Adipose tissue (tissue), 3 donors: Measurements from ENCODE around the gene TP53BP1. TPM values are rescaled to one million over a fixed set of nuclear protein-coding genes. Genes with fewer than 3 reads are reported as not detected.

Experiments used
- H3K27ac ChIP-seq: one replicate; pipeline ENCODE4 v1.5.1; 2013; ENCODE audit warnings: low read depth, low read length
- WGBS, 3 donors: extraction: QIAGEN DNeasy Blood & Tissue Kit; methylation state at CpG; one replicate each; pipeline ENCODE4 v1.1.7; 2013; 5-methylcytosine and 5-hydroxymethylcytosine counted together
- polyA plus RNA-seq, 3 donors: library from polyadenylated mRNA; stranded (reverse); fragments of 200-250 nt; gene quantifications; one replicate each; pipeline ENCODE4 v1.2.3, GENCODE V29; 2013
- donor health status: healthy with polysubstance abuse.
- donor health status: Bipolar disorder and iron deficiency.
- donor health status: healthy.

TP53BP1 gene
- polyA plus RNA-seq, 3 donors = 5.2 to 8.6 (median 5.5) TPM

GRCh38 chr15:43523646-43524045 lies 30.7 kb upstream of the TP53BP1 start:
- 88 to 98% (median 89%) methylated on average over 7 of the region's 7 CpGs for WGBS, 3 donors
- no peak overlapping the region for H3K27ac ChIP-seq

GRCh38 chr15:43522247-43522646 lies 29.3 kb upstream of the TP53BP1 start:
- WGBS, 3 donors = 76 to 83% (median 77%) methylated on average over 9 of the region's 9 CpGs
- no peak overlapping the region for H3K27ac ChIP-seq

- H3K27ac ChIP-seq = no peak overlapping the region
- 92 to 95% (median 95%) methylated on average over 11 of the region's 11 CpGs for WGBS, 3 donors
These were observed 28.5 kb upstream of the TP53BP1 start for GRCh38 chr15:43521419-43521818.

DNA sequence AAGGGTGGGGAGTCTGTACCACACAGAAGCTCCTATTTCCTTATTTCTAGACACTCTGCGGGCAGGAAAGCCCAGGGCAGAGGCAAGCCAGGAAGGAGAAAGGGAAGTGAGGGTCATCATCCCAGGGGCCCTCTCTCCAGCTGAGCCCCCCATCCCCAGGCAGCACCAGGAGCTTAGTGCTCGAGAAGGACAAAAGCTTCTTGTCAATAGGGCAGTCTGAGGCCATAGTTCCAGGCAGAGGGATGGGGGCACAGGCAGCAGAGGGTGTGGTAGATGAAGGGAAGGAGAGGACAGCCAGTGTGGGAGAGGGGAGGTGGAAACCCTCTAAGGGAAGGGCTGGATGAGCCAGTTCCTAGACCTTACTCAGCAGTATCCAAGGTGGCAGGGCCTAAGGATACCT lies 27.2 kb upstream of the TP53BP1 start:
- 39 to 83% (median 58%) methylated on average over 2 of the region's 2 CpGs for WGBS, 3 donors
- H3K27ac ChIP-seq = no peak overlapping the region

GRCh38 chr15:43519196-43519595 lies 26.2 kb upstream of the TP53BP1 start:
- 51 to 67% (median 61%) methylated on average over 2 of the region's 2 CpGs for WGBS, 3 donors
- no peak overlapping the region for H3K27ac ChIP-seq

DNA sequence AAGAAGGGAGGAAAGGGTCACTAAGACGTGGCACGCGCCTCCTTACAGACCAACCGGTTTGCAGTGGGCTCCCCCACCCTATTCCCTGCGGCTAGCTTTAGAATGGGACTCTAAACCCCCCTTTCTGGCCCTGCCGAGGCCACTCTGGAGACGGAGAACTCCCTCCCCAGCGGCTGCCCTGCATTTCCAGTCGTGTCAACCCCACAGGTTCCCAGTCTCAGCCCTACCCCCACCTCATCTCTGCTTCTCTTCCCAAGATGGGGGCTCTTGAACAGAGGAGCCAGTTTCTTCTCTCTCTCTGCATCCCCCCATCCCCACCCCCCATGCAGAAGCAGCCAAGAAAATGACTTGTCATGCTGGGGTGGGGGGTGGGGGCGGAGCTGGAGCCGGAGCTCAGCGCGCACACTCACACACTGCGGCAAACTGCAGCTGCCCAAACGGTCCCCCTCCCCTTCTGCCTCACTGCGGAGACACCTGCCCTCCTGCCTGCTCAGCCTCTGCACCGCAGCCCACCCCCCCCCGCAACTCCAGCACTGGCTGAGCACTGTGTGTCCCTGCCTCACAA lies 25.3 kb upstream of the TP53BP1 start:
- WGBS, 3 donors = 4 to 6% (median 4%) methylated on average over 17 to 18 of the region's 18 CpGs

GRCh38 chr15:43517354-43518196 lies 24.6 kb upstream of the TP53BP1 start, which contains the start of gene MAP1A:
Gene MAP1A, plus strand, starts transcription at chr15:43517608. Its CDS starts 3,866 bp downstream, at chr15:43521474.
- 1 to 6% (median 5%) methylated on average over 13 to 15 of the region's 15 CpGs for WGBS, 3 donors
- H3K27ac ChIP-seq = no peak within 1 kb of the TSS

More for the DNA sequence above, 25.3 kb upstream of the TP53BP1 start:
- no peak overlapping the region for H3K27ac ChIP-seq

GRCh38 chr15:43516801-43517353 lies 23.9 kb upstream of the TP53BP1 start:
- H3K27ac ChIP-seq = no peak overlapping the region
- WGBS, 3 donors = 26 to 51% (median 32%) methylated on average over 4 of the region's 4 CpGs

DNA sequence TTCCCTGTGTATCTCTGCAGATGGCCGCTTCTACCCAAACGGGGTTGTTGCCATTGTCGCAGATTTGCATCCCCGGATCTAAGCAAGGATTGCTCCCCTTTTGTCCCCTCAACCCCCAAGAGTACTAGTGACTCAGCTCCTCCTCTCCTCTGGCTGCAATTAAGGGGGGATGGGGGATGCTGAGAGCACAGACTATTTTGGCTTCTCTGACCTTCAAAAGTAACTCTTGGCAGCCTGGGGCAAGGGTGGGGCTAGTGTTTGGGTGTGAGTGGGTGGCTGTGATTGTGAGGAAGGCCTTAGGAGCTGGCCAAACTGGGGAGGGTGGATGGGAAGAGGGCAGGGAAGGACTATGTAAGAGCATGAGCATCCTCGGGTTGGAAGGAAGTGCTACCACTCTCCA lies 23.2 kb upstream of the TP53BP1 start:
- 34 to 47% (median 41%) methylated on average over 5 of the region's 5 CpGs for WGBS, 3 donors
- no peak overlapping the region for H3K27ac ChIP-seq

GRCh38 chr15:43515741-43516140 lies 22.8 kb upstream of the TP53BP1 start:
- H3K27ac ChIP-seq = no peak overlapping the region
- WGBS, 3 donors = 27 to 58% (median 30%) methylated on average over 2 of the region's 2 CpGs

DNA sequence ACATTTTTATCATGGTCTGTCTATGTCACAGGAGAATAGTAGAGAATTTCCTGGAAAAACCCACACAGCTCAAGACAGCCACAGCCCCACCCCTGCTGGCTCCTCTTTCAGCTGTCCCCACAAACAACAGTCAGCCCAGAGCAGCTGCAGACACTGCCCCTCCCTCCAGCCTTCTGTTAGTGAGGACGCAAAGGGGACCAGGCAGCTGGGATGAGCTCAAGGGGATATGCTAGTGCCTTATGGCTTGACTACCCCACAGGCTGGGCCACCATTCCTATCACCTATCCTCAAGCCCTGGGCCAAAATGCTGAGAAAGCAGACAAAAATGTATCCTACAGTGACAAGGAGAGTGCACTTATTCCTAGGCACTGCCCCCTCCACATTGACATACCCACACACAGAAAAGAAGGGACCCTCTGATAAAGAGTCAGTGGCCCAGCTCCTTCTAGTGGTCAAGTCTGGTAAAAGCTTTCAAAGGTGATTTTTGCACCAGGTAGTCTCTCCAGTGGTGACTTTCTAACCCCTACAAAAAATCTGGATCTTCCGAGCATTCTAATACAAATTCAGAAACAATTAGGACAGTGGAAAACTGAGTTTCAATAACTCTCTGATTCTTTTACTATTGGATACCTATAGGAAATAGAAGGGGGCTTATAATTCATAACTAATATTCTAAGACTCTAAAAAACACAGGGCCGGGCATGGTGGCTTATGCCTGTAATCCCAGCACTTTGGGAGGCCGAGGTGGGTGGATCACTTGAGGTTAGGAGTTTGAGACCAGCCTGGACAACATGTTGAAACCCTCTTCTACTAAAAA lies 21.5 kb upstream of the TP53BP1 start:
- 52 to 64% (median 55%) methylated on average over 4 of the region's 4 CpGs for WGBS, 3 donors

DNA sequence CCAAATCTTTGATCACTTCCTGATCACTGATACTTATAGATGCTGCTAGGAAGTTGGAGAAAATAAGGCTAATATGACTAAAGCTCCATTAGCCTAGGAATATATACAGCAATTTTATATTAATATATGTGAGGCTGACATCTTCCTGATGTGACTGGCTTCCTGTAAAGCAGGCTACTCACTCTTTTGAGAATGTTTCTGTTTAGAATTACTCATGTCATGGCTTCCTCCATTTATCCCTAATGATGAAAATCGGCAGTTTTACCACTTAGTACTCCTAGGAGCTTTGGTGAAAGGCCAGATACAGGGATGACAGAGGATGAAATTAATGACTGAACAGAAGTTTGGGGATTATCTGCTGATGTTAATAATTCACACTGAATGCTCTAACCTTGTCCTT lies 20.6 kb upstream of the TP53BP1 start:
- no peak overlapping the region for H3K27ac ChIP-seq
- 44 to 70% (median 66%) methylated on average over 1 of the region's 1 CpG for WGBS, 3 donors

More for the DNA sequence above, 21.5 kb upstream of the TP53BP1 start:
- no peak overlapping the region for H3K27ac ChIP-seq

DNA sequence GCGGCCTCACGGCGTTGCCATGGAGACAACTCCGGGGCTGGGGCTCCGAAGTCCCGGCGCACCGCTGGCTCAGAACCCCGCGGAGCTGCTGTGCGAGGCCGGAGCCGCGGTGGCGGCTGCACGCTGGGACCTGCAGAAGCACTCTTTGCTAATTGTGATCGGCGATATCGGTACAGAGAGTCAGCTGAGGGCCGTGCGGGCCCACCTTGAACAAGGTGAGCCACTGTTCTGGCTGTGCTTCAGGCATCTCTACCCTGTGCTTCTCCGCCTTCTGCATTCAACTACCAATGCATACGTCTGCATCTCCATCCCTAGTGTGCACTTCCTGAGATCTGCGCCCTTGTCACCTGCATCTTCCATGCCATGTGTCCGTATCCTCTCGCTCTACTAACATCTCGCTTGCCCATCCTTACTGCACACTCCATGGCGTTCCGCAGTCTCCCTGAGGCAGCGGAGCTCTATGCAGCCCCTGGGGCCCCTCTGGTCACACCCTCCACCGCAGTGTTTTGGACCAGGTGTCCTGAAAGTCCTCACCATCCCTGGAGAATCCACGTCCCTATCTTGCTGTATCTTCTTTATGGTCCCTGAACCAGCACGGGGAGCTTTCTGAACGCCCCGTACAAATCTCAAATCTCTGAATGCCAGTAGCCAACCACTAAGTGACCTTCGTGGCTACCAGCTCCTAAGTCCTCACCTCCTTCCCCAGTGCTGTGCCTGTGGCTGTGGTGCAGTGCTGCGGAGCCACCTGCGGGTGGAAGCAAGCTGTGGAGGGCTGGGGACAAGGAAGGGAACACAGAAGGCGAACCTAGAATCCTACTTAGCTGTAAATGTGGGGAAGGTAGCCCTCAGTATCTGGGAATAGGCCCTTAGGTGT lies 18.3 kb upstream of the TP53BP1 start:
- H3K27ac ChIP-seq = no peak overlapping the region
- 6 to 14% (median 11%) methylated on average over 39 of the region's 39 CpGs for WGBS, 3 donors

GRCh38 chr15:43510200-43511011 lies 17.4 kb upstream of the TP53BP1 start:
- no peak overlapping the region for H3K27ac ChIP-seq
- WGBS, 3 donors = 0 to 1% (median 0%) methylated on average over 41 of the region's 41 CpGs

DNA sequence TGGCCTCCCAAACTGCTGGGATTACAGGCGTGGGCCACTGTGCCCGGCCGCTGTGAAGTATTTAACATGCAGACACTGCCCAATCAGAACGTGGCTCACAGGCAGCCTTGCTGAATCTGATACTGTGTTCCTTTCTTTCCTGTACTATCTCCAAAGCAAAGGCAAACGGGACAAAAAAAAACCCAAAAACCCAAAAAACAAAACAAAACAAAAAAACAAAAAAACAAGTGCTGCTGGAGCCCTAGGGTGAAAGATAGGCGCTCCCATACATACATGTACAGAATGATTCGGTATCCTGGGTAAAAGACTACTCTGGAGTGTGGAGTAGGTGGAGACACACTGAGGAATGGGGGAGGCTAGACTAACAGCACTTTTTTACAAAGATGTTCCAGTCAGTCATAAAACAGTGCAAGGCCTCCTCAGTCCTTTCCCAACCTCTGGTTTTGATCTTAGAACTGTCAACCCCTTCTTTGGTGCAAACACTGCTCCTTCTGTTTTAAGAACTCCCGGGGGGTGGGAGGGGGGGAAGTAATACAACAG lies 16.8 kb upstream of the TP53BP1 start:
- 47 to 54% (median 52%) methylated on average over 8 of the region's 8 CpGs for WGBS, 3 donors
- no peak overlapping the region for H3K27ac ChIP-seq

- WGBS, 3 donors = 59 to 70% (median 69%) methylated on average over 9 of the region's 9 CpGs
- peak overlapping the region; percentile 42 for H3K27ac ChIP-seq
These were observed 16.2 kb upstream of the TP53BP1 start for GRCh38 chr15:43508991-43509659.
